ENCODE measurements around the gene PARD3B.

DNA sequence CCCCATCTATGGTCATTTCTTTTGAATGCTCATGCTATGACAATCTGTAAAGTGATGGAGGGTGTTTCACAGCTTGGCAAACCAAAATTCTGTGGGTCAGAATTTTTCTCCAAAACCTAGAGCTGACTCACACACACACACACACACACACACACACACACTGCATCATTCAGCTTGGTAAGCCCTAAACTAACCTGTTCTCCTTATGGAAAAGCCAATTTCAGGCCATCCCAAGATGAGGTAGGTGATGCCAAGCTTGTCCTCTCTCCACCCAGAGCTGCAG lies 1092.0 kb downstream of the PARD3B start:
- TF ChIP-seq, protein P1, sequence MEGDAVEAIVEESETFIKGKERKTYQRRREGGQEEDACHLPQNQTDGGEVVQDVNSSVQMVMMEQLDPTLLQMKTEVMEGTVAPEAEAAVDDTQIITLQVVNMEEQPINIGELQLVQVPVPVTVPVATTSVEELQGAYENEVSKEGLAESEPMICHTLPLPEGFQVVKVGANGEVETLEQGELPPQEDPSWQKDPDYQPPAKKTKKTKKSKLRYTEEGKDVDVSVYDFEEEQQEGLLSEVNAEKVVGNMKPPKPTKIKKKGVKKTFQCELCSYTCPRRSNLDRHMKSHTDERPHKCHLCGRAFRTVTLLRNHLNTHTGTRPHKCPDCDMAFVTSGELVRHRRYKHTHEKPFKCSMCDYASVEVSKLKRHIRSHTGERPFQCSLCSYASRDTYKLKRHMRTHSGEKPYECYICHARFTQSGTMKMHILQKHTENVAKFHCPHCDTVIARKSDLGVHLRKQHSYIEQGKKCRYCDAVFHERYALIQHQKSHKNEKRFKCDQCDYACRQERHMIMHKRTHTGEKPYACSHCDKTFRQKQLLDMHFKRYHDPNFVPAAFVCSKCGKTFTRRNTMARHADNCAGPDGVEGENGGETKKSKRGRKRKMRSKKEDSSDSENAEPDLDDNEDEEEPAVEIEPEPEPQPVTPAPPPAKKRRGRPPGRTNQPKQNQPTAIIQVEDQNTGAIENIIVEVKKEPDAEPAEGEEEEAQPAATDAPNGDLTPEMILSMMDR (IDR thresholded peaks at IDR 0.05; ENCODE audit: control extremely low read depth in 1 of 3, insufficient read depth in 1 of 3, low read depth in 1 of 3, low read length in 3 of 3) = no peak
- TF ChIP-seq BRCA1 (IDR thresholded peaks at IDR 0.05; ENCODE audit: low read depth, low read length) (no peak), JUND (IDR thresholded peaks at IDR 0.05; ENCODE audit: low read length) (no peak), SUZ12 (IDR thresholded peaks at IDR 0.05; ENCODE audit: low read length) (no peak), EZH2 (IDR thresholded peaks at IDR 0.05; ENCODE audit: low read depth, low read length, severe bottlenecking) (no peak), TCF12 (IDR thresholded peaks at IDR 0.05; ENCODE audit: low read depth, low read length) (no peak), HDAC2 (IDR thresholded peaks at IDR 0.05; ENCODE audit: borderline replicate concordance in 1 of 2, low read depth in 2 of 2, low read length in 2 of 2) (no peak), EP300 (IDR thresholded peaks at IDR 0.05; ENCODE audit: borderline replicate concordance in 1 of 2, low read depth in 2 of 2, low read length in 2 of 2) (no peak), POLR2AphosphoS5 (IDR thresholded peaks at IDR 0.05; ENCODE audit: low read depth, low read length) (no peak), POLR2A (IDR thresholded peaks at IDR 0.05; ENCODE audit: control extremely low read depth in 1 of 2, low read depth in 2 of 2, low read length in 2 of 2) (no peak)
- TF ChIP-seq, protein P2, sequence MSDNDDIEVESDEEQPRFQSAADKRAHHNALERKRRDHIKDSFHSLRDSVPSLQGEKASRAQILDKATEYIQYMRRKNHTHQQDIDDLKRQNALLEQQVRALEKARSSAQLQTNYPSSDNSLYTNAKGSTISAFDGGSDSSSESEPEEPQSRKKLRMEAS (IDR thresholded peaks at IDR 0.05) = no peak

All from H1 (cell line).